ENCODE results near the gene SH3PXD2B.

DNA sequence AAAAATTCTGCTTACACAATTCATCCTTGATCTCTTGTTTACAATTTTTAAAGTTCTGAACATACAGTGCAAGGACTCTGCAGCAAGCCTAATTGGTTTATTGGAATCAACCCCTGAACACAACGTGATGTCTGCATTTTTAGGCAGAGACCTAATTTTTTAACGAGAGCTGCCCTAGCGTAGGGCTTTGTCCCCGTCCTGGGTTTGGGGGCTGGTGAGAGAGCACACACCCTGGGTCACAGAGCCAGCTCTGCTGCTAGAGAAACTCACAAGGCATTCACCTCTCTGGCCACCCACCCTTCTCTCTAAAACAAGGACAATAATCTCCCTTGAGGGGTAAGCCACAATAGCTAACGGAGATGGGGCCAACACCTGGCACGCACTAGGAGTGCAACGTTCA, 28.2 kb downstream of the SH3PXD2B start:
- TF ChIP-seq, protein P1, sequence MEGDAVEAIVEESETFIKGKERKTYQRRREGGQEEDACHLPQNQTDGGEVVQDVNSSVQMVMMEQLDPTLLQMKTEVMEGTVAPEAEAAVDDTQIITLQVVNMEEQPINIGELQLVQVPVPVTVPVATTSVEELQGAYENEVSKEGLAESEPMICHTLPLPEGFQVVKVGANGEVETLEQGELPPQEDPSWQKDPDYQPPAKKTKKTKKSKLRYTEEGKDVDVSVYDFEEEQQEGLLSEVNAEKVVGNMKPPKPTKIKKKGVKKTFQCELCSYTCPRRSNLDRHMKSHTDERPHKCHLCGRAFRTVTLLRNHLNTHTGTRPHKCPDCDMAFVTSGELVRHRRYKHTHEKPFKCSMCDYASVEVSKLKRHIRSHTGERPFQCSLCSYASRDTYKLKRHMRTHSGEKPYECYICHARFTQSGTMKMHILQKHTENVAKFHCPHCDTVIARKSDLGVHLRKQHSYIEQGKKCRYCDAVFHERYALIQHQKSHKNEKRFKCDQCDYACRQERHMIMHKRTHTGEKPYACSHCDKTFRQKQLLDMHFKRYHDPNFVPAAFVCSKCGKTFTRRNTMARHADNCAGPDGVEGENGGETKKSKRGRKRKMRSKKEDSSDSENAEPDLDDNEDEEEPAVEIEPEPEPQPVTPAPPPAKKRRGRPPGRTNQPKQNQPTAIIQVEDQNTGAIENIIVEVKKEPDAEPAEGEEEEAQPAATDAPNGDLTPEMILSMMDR (IDR thresholded peaks at IDR 0.05; ENCODE audit: insufficient read depth, low read length): no peak
- TF ChIP-seq POLR2AphosphoS5 (IDR thresholded peaks at IDR 0.05; ENCODE audit: low read depth) (no peak), SPI1 (IDR thresholded peaks at IDR 0.05; ENCODE audit: borderline replicate concordance, low read depth) (no peak)
